ENCODE measurements around the gene NFKBIE.

DNA sequence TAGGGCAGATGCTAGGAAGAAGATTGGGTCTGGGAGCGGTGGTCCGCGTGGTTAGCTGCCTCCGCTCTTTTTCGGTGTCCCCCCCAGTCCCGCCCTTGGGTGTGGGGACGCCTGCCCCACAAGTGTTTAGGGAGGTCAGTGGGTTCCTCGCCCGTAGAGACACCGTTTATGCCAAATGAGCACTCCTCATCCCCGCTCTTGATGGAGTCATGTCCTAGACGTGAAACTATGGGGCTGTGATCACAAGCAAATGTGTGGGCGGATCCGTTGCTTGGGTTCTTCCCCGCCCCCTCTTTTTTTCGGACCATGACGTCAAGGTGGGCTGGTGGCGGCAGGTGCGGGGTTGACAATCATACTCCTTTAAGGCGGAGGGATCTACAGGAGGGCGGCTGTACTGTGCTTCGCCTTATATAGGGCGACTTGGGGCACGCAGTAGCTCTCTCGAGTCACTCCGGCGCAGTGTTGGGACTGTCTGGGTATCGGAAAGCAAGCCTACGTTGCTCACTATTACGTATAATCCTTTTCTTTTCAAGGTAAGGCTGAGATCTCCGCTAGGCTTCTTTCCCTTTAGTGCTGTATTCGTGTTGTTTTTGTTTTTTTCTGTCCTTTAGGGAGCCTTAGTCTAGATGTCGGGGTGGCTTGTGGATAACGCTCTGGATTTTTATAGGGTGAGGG lies 18.6 kb downstream of the NFKBIE start, which contains the start of gene HSP90AB1:
- TF ChIP-seq, protein P1, sequence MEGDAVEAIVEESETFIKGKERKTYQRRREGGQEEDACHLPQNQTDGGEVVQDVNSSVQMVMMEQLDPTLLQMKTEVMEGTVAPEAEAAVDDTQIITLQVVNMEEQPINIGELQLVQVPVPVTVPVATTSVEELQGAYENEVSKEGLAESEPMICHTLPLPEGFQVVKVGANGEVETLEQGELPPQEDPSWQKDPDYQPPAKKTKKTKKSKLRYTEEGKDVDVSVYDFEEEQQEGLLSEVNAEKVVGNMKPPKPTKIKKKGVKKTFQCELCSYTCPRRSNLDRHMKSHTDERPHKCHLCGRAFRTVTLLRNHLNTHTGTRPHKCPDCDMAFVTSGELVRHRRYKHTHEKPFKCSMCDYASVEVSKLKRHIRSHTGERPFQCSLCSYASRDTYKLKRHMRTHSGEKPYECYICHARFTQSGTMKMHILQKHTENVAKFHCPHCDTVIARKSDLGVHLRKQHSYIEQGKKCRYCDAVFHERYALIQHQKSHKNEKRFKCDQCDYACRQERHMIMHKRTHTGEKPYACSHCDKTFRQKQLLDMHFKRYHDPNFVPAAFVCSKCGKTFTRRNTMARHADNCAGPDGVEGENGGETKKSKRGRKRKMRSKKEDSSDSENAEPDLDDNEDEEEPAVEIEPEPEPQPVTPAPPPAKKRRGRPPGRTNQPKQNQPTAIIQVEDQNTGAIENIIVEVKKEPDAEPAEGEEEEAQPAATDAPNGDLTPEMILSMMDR (IDR thresholded peaks at IDR 0.05; ENCODE audit: insufficient read depth, low read length), result no peak
- TF ChIP-seq POLR2AphosphoS5 (IDR thresholded peaks at IDR 0.05; ENCODE audit: low read depth), result peak; percentile 99
- TF ChIP-seq, protein P2, sequence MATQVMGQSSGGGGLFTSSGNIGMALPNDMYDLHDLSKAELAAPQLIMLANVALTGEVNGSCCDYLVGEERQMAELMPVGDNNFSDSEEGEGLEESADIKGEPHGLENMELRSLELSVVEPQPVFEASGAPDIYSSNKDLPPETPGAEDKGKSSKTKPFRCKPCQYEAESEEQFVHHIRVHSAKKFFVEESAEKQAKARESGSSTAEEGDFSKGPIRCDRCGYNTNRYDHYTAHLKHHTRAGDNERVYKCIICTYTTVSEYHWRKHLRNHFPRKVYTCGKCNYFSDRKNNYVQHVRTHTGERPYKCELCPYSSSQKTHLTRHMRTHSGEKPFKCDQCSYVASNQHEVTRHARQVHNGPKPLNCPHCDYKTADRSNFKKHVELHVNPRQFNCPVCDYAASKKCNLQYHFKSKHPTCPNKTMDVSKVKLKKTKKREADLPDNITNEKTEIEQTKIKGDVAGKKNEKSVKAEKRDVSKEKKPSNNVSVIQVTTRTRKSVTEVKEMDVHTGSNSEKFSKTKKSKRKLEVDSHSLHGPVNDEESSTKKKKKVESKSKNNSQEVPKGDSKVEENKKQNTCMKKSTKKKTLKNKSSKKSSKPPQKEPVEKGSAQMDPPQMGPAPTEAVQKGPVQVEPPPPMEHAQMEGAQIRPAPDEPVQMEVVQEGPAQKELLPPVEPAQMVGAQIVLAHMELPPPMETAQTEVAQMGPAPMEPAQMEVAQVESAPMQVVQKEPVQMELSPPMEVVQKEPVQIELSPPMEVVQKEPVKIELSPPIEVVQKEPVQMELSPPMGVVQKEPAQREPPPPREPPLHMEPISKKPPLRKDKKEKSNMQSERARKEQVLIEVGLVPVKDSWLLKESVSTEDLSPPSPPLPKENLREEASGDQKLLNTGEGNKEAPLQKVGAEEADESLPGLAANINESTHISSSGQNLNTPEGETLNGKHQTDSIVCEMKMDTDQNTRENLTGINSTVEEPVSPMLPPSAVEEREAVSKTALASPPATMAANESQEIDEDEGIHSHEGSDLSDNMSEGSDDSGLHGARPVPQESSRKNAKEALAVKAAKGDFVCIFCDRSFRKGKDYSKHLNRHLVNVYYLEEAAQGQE (IDR thresholded peaks at IDR 0.05; ENCODE audit: insufficient replicate concordance, low read depth), result peak; percentile 82

Data from HL-60 (cell line).